B cell (primary cell): Measurements from ENCODE around the gene IKZF1. TPM values are rescaled to one million over a fixed set of nuclear protein-coding genes. Genes with fewer than 3 reads are reported as not detected.

ENCODE experiments used
- ATAC-seq: fragments of 200-7000 bp; cut with Tn5 transposase; one replicate; pipeline ENCODE4 v1.10.0; 2021; ENCODE audit warnings: low read depth, mild to moderate bottlenecking, moderate number of reproducible peaks, moderate library complexity
- CTCF ChIA-PET: fragments of 350-600 bp; sonication (Branson Sonifier 250); formaldehyde crosslinking; loops from one replicate; lab custom pipeline; 2021; ENCODE audit warnings: antibody characterized with exemption, inconsistent platforms; lab: Charles Lee
- POLR2A ChIA-PET: fragments of 350-600 bp; sonication (Branson Sonifier 250); formaldehyde crosslinking; loops from one replicate; lab custom pipeline; 2021; ENCODE audit warnings: antibody characterized with exemption; lab: Charles Lee
- DNase-seq: peaks from one replicate; pipeline ENCODE4 v3.0.0; 2013
- H2AFZ ChIP-seq: 2 replicates; pipeline ENCODE4 v1.6.1; 2012; ENCODE audit warnings: mild to moderate bottlenecking, low read depth, low read length; ENCODE audit not compliant: insufficient read depth, poor library complexity, severe bottlenecking
- H3K27ac ChIP-seq, 2 donors: 1 replicate in 1 of 2; 2 replicates in 1 of 2; pipeline ENCODE4 v1.5.1; 2012 to 2013; ENCODE audit warnings: low read length in 2 of 2, mild to moderate bottlenecking in 2 of 2, moderate library complexity in 1 of 2
- H3K27me3 ChIP-seq, 4 experiments: fragments of 200-600 bp in 1 of 4; sonication (generic) in 1 of 4; replicated peaks in 1 of 4; 1 replicate in 2 of 4; 2 replicates in 2 of 4; pipeline versions ENCODE4 v1.6.1 to v1.7.0; 2013 to 2016; ENCODE audit warnings: low read length in 3 of 4, mild to moderate bottlenecking in 2 of 4, mixed read lengths in 1 of 4, moderate library complexity in 1 of 4; ENCODE audit not compliant: insufficient read depth in 4 of 4, control insufficient read depth in 3 of 4; ENCODE audit errors: control extremely low read depth in 1 of 4
- H3K36me3 ChIP-seq, 2 experiments: replicated peaks in 1 of 2; 1 replicate in 1 of 2; 2 replicates in 1 of 2; pipeline versions ENCODE4 v1.6.1 to v1.7.1; 2013; ENCODE audit warnings: low read length in 1 of 2; ENCODE audit not compliant: insufficient read depth in 2 of 2, control insufficient read depth in 1 of 2; ENCODE audit errors: control extremely low read depth in 1 of 2, extremely low read depth in 1 of 2
- H3K4me1 ChIP-seq, 2 donors: fragments of 200-600 bp in 1 of 2; sonication (generic) in 1 of 2; 1 replicate in 1 of 2; 2 replicates in 1 of 2; pipeline versions ENCODE4 v1.5.1 to v1.6.1; 2013 to 2017; ENCODE audit warnings: low read length in 2 of 2; ENCODE audit not compliant: control insufficient read depth in 2 of 2, insufficient read depth in 2 of 2
- H3K4me2 ChIP-seq: replicated peaks from 2 replicates; pipeline ENCODE3; 2012; ENCODE audit warnings: mild to moderate bottlenecking, low read depth, low read length; ENCODE audit not compliant: poor library complexity, severe bottlenecking
- H3K4me3 ChIP-seq, 5 experiments: fragments of 200-600 bp in 1 of 5; sonication (generic) in 1 of 5; 1 replicate in 3 of 5; 2 replicates in 2 of 5; pipeline versions ENCODE4 v1.5.1 to v1.7.0; 2011 to 2016; ENCODE audit warnings: low read length in 4 of 5, mild to moderate bottlenecking in 4 of 5, low read depth in 2 of 5, control low read depth in 1 of 5, moderate library complexity in 1 of 5; ENCODE audit not compliant: insufficient read depth in 1 of 5; ENCODE audit errors: control extremely low read depth in 1 of 5, extremely low read depth in 1 of 5
- H3K79me2 ChIP-seq: fragments of 200-600 bp; sonication (generic); one replicate; pipeline ENCODE4 v1.6.0; 2016; ENCODE audit warnings: low read length; ENCODE audit not compliant: control insufficient read depth, insufficient read depth
- H3K9ac ChIP-seq: fragments of 200-600 bp; sonication (generic); 2 replicates; pipeline ENCODE4 v1.6.1; 2017; ENCODE audit warnings: mild to moderate bottlenecking, low read length, moderate library complexity
- H3K9me3 ChIP-seq, 3 donors: one replicate each; pipeline versions ENCODE4 v1.6.1 to v1.7.1; 2013; ENCODE audit warnings: low read length in 2 of 3; ENCODE audit not compliant: control insufficient read depth in 2 of 3, insufficient read depth in 1 of 3; ENCODE audit errors: control extremely low read depth in 1 of 3
- H4K20me1 ChIP-seq: 2 replicates; pipeline ENCODE4 v1.6.0; 2012; ENCODE audit warnings: mild to moderate bottlenecking, low read length; ENCODE audit not compliant: insufficient read depth, control insufficient read depth, poor library complexity, severe bottlenecking
- H3K27ac Mint-ChIP-seq: one replicate; pipeline ENCODE4 v1.8.0; 2021; ENCODE audit warnings: mixed read lengths
- H3K27me3 Mint-ChIP-seq: one replicate; pipeline ENCODE4 v1.8.0; 2021; ENCODE audit warnings: mixed read lengths
- H3K4me1 Mint-ChIP-seq: one replicate; pipeline ENCODE4 v1.8.0; 2021; ENCODE audit warnings: mixed read lengths
- H3K4me3 Mint-ChIP-seq: one replicate; pipeline ENCODE4 v1.8.0; 2021; ENCODE audit warnings: mixed read lengths
- H3K9me3 Mint-ChIP-seq: one replicate; pipeline ENCODE4 v1.8.0; 2022; ENCODE audit warnings: mixed read lengths; ENCODE audit not compliant: insufficient read depth
- CTCF ChIP-seq: fragments of 200-600 bp; IDR thresholded peaks from one replicate; pipeline ENCODE4 v1.8.0; 2022; ENCODE audit warnings: antibody characterized with exemption, mild to moderate bottlenecking
- EZH2 ChIP-seq: IDR thresholded peaks from 2 replicates; pipeline ENCODE4 v1.6.1; 2012; ENCODE audit warnings: borderline replicate concordance, low read depth, mild to moderate bottlenecking, moderate library complexity, low read length; ENCODE audit not compliant: insufficient read depth, poor library complexity, severe bottlenecking
- WGBS: methylation state at CpG from one replicate; pipeline ENCODE4 v1.1.5; 2013; ENCODE audit warnings: missing lambda C conversion rate; ENCODE audit not compliant: insufficient coverage; 5-methylcytosine and 5-hydroxymethylcytosine counted together
- intact Hi-C: fragments of 100-400 bp; cut with micrococcal nuclease; formaldehyde crosslinking; loops from one replicate; pipeline ENCODE4 v1.10.0; 2022
- polyA plus RNA-seq: library from polyadenylated mRNA; depleted of rRNA; stranded (reverse); fragments of >200 nt; gene quantifications from 2 replicates; pipeline ENCODE4 v1.2.3, GENCODE V29; 2012
- total RNA-seq, 2 donors: library from RNA; stranded (reverse); fragments of 120-200 nt in 1 of 2; gene quantifications; 1 replicate in 1 of 2; 2 replicates in 1 of 2; pipeline versions ENCODE4 v1.2.3 to v1.2.4, GENCODE V29; 2013 to 2022

The IKZF1 gene
- total and polyA plus RNA-seq, 2 donors (not counting 1 experiment from before 2014, with no cell fraction given): 199 to 254 TPM

- Histone ChIP-seq H3K27me3 (no peaks in the 10 kb centered on the region), H2AFZ (no peak overlapping the region), H4K20me1 (no peaks in the 10 kb centered on the region), H3K36me3 (peaks cover 22 to 90% of the 10 kb centered on the region in 2 experiments), H3K4me2 (no peak overlapping the region), H3K4me3 (no peak overlapping the region), H3K4me1 (peaks cover 35 to 58% of the 10 kb centered on the region in 2 donors), H3K9me3 (peaks cover 2 to 8% (median 5%) of the 10 kb centered on the region in 3 donors), H3K79me2 (peaks cover 76% of the 10 kb centered on the region), H3K9ac (no peak overlapping the region), H3K27ac (peak overlapping the region in 1 of 2 donors; percentile 71)
- TF ChIP-seq CTCF (peak; percentile 92), EZH2 (no peak)
- ChIA-PET POLR2A (interaction anchor here (0.5 to 1.6 kb wide), 4 partner anchors 30 to 301 kb away, joined by 4 to 5 read pairs (median 4); partner anchors contain the start of gene IKZF1), CTCF (interaction anchor here (0.7 to 13.1 kb wide), 46 partner anchors 8 to 277 kb away, joined by 3 to 241 read pairs (median 5); partner anchors contain the start of gene IKZF1)
- WGBS: 71% methylated on average over 2 of the region's 8 CpGs
- ATAC-seq (peak; percentile 70), DNase-seq (peak; percentile 83)
- no peaks in the 10 kb centered on the region for H3K27me3 Mint-ChIP-seq
- H3K4me1 Mint-ChIP-seq: peaks cover 91% of the 10 kb centered on the region
- H3K27ac Mint-ChIP-seq: peak overlapping the region; percentile 74
- peaks cover 2% of the 10 kb centered on the region for H3K9me3 Mint-ChIP-seq
- intact Hi-C loops: loop anchor here (1.0 to 2.0 kb wide), 7 partner anchors 31 to 277 kb away; no protein-coding TSS in a partner anchor
- H3K4me3 Mint-ChIP-seq: no peak overlapping the region
Observed at GRCh38 chr7:50369143-50370026, 64.9 kb downstream of the IKZF1 start.
